ENCODE measurements around the gene AOC2.
"Not testable (repeated sequence)": the region's sequence is repeated elsewhere in the genome, so short reads cannot be mapped to it uniquely, and the experiment has no call there.

AOC2 gene

GRCh38 chr17:42849031-42849430, 4.7 kb downstream of the AOC2 start:
- no peaks in the 10 kb centered on the region for H3K27me3 ChIP-seq (ENCODE audit: insufficient read depth, poor library complexity, severe bottlenecking)
- H3K4me3 ChIP-seq (replicated peaks; ENCODE audit: insufficient read depth, low read length) = no peak overlapping the region
- TF ChIP-seq REST (IDR thresholded peaks at IDR 0.05; ENCODE audit: insufficient replicate concordance, low read depth) (no peak), GABPA (IDR thresholded peaks at IDR 0.05; ENCODE audit: low read depth) (no peak), POLR2AphosphoS5 (IDR thresholded peaks at IDR 0.05; ENCODE audit: low read depth) (no peak), CTCF (IDR thresholded peaks at IDR 0.05; ENCODE audit: insufficient read depth, low read length) (no peak), SPI1 (IDR thresholded peaks at IDR 0.05; ENCODE audit: borderline replicate concordance, low read depth) (no peak)
- H3K27ac ChIP-seq (replicated peaks) = no peak overlapping the region
- no peak for DNase-seq (ENCODE audit: low read depth in 1 of 2, low spot score in 1 of 2)

GRCh38 chr17:42849451-42850181, 5.2 kb downstream of the AOC2 start:
- TF ChIP-seq GABPA (IDR thresholded peaks at IDR 0.05; ENCODE audit: low read depth) (no peak), REST (IDR thresholded peaks at IDR 0.05; ENCODE audit: insufficient replicate concordance, low read depth) (no peak), CTCF (IDR thresholded peaks at IDR 0.05; ENCODE audit: insufficient read depth, low read length) (no peak)
- H3K4me3 ChIP-seq (replicated peaks; ENCODE audit: insufficient read depth, low read length) = no peak overlapping the region
- no peak overlapping the region for H3K27ac ChIP-seq (replicated peaks)
- DNase-seq (ENCODE audit: low read depth in 1 of 2, low spot score in 1 of 2) = no peak
- no peaks in the 10 kb centered on the region for H3K27me3 ChIP-seq (ENCODE audit: insufficient read depth, poor library complexity, severe bottlenecking)

- no peak for DNase-seq (ENCODE audit: low read depth in 1 of 2, low spot score in 1 of 2)
- Histone ChIP-seq H3K27ac (replicated peaks) (no peak within 1 kb of the TSS), H3K27me3 (ENCODE audit: insufficient read depth, poor library complexity, severe bottlenecking) (no peaks in the 10 kb centered on the region), H3K4me3 (replicated peaks; ENCODE audit: insufficient read depth, low read length) (no peak within 1 kb of the TSS)
- TF ChIP-seq SPI1 (IDR thresholded peaks at IDR 0.05; ENCODE audit: borderline replicate concordance, low read depth) (no peak), POLR2AphosphoS5 (IDR thresholded peaks at IDR 0.05; ENCODE audit: low read depth) (no peak), REST (IDR thresholded peaks at IDR 0.05; ENCODE audit: insufficient replicate concordance, low read depth) (no peak), CTCF (IDR thresholded peaks at IDR 0.05; ENCODE audit: insufficient read depth, low read length) (no peak), GABPA (IDR thresholded peaks at IDR 0.05; ENCODE audit: low read depth) (no peak)
These were observed 6.6 kb downstream of the AOC2 start, which contains the start of gene AOC3 for GRCh38 chr17:42850954-42851353. TSS of gene AOC3 (plus strand) at chr17:42851199. CDS start at chr17:42851344, 145 bp downstream.

- not testable (repeated sequence) for H3K27ac ChIP-seq (replicated peaks); H3K4me3 ChIP-seq (replicated peaks; ENCODE audit: insufficient read depth, low read length); H3K27me3 ChIP-seq (ENCODE audit: insufficient read depth, poor library complexity, severe bottlenecking); DNase-seq (ENCODE audit: low read depth in 1 of 2, low spot score in 1 of 2)
These were observed 7.2 kb downstream of the AOC2 start for GRCh38 chr17:42851371-42852240.

Measured in HL-60 (cell line).